Stimulated activated CD8-positive, alpha-beta memory T cell treated with anti-CD3 and anti-CD28 coated beads, Interleukin-15, amount 100 ng/mL, for 4 hours (primary cell): Measurements from ENCODE around the gene UCHL1.
"Not testable (repeated sequence)": the region's sequence is repeated elsewhere in the genome, so short reads cannot be mapped to it uniquely, and the experiment has no call there.

Experiments
- DNase-seq, 2 donors: peaks; one replicate each; pipeline ENCODE4 v3.0.0-alpha.2; 2020; ENCODE audit warnings: low read depth in 2 of 2

Gene UCHL1

DNA sequence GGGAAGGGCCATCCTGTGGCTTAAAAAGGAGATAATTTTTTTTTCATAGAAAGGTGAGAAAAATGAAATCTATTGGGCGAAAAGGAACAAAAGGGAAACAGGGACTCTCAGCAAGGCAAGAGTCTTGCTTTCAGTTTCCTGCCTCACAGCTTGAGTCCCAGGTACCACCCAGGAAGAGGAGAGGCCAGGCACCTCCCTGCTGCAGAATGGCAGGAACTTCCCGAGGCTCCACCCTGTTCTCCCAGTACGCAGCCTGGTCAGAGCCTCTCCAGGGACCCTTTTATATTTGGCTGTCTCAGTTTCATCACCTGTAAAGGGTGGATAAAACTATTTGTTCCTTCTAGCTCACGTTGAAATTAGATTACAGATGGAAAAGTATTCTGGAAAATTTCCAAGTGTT lies 33.8 kb downstream of the UCHL1 start:
- DNase-seq, result no peak

DNA sequence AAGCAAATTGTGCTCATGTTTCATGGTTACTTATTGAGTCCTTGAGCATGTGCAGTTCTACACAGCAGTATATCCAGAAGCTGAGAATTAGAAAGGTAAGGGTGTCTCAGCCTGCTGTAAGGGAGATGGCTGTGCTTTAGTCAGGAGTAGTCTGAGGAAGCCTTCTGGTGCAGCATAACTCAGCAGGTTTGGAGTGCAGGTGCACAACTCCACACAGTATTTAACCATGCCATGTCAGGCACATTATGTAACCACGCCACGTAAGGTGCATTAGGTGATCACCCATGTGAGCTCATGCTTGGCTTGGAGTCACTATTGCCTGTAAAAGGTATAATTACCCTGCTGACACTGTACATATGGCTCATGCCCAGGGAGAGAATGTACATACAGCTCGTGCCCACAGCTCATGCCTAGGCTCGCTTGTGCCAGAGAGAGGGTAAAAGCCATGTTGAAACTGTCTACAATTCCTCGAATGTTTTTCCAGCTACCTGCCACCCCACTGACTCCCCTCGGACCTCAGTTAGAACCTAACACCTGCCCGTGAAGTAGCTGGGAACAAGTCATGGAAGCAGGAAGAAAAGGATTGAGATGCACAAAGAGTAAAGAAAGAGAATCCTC lies 37.8 kb downstream of the UCHL1 start:
- no peak for DNase-seq

DNA sequence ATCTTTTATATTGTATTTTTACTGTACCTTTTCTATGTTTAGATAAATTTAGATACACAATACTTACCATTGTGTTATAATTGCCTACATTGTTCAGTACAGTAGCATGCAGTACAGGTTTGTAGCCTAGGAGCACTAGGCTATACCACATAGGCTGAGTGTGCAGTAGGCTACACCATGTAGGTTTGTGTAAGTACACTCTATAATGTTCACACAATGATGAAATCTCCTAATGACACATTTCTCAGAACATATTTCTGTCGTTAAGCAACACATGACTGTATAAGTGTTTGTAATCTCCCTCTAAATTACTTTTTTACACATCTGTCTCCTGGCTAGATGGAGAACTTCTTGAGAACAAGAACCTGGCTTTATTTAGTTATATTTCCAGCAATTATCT lies 40.3 kb downstream of the UCHL1 start:
- DNase-seq, result no peak

DNA sequence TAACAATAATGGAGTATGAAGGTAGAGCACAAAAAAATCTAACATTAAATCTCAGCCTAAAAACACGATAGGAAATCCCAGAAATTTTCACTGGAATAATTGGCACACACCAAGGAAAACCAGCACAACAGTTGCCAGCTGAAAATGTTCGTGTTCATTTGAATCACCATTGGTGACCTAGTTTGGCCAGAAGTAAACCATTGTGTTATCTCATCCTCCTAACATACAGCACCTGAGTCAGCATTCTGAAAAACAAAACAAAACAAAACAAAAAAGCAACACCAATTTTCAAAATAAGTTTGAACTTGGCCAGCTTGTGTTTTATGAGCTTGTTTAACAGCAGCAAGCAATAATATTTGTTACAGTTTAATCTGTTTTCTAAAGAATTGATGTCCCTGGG lies 41.1 kb downstream of the UCHL1 start:
- DNase-seq, result no peak

DNA sequence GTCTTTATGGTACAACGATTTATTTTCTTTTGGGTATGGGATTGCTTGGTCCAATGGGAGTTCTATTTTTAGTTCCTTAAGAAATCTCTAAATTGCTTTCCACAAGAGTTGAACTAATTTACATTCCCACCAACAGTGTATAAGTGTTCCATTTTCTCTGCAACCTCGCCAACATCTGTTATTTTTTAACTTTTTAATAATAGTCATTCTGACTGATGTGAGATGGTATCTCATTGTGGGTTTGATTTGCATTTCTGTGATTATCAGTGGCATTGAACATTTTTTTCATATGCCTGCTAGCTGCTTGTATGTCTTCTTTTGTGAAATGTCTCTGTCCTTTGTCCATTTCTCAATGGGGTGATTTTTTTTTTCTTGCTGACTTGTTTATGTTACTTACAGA lies 42.8 kb downstream of the UCHL1 start:
- no peak for DNase-seq

DNA sequence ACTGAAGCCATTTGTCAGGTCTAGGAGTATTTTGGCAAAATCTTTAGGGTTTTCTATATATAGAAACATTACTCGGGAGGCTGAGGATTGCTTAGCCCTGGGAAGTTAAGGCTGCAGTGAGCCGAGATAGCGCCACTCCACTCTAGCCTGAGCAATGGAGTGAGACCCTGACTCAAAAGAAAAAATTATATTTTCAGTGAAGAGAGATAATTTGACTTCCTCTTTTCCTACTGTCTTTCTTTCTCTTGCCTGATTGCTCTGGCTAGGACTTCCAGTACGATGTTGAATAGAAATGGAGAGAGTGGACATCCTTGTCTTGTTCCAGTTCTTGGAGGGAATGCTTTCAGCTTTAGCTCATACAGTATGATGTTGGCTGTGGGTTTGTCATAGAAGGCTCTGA lies 44.4 kb downstream of the UCHL1 start:
- no peak for DNase-seq

DNA sequence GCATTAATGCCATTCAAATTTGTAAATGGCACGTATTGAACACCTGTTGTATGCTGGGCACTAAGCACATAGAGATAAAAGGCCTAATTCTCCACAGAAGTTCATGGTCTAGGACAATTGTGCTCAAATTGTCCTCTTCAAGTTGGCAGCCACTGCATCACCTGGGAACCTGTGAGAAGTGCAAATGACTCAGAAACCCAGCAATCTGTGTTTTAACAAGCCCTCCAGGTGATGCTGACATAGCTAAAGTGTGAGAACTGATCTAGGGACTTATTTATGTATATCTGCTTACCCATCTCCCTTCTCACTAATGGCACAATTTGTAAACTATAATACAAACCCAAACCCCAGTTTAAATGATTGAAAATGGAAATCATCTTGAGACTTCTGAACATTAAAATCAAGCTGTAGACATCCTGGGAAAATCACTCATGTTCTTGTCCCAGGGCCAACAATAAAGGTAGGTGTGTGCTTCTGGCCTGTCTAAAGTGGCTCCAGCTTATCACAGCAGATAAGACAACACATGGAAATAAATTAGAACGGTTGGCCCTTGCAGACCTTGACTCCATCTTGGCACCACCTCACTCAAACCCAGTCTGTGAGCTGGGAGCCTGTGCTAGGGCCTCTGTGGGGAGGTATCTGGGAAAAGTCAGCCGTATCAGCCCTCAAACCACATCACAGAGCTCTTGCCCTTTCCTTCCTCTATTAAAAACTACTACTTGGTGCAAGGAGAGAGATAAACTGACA lies 46.8 kb downstream of the UCHL1 start:
- no peak for DNase-seq

DNA sequence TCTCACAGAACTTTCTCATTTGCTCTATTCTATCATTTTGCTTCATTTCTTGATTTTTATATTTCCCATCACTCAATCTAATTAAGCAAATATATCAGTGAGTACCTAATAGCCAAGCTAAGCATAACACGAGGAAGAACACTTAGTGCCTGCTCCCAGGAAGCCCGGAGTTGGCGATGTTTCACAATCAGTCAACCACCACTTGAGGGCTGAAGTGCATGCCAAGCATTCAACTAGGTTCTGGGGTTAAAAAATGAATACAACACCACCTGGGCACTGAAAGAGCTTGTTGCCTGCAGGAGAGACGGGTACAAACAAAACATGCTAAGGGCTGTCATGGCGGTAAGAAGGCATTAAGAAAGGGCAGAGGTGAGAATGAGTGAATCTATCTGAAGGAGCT lies 47.5 kb downstream of the UCHL1 start:
- DNase-seq, result no peak

DNA sequence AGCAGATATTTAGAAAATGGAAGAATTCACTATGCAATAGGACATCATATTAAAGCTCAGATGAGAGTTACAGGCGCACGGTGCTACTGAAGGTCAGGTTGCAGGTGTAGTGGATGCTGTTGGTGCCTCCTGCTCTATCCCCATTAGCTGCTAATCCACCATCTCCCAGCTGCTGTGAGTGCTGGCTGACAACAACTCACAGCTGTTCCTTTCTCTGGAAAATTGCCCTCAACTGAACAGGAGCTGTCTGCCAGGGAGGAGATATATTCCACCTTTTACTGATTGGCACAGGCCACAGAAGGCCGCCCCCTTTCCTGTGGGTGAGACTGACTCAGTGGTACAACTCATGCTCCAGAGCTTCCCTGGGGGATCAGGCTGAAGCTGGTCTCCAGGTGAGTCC lies 48.7 kb downstream of the UCHL1 start:
- DNase-seq, result no peak

DNA sequence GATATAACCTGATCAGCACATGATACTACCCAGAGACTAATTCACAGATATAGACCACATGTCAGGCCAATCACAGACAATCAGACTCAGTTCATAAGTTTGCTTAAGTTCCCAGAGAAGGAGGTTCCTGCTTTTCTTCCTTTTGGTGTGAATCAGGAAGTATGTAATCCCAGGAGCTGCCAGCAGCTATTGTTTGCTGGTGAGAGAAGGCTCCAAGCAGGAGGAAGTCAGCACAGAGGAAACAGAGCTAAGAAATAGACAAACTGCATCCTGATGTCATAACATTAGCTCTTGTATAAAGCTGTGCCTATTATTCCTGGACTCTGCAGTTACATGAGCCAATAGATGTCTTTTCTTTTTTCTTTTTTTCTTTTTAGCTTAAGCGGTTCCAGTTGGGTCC lies 50.9 kb downstream of the UCHL1 start:
- DNase-seq, result no peak

DNA sequence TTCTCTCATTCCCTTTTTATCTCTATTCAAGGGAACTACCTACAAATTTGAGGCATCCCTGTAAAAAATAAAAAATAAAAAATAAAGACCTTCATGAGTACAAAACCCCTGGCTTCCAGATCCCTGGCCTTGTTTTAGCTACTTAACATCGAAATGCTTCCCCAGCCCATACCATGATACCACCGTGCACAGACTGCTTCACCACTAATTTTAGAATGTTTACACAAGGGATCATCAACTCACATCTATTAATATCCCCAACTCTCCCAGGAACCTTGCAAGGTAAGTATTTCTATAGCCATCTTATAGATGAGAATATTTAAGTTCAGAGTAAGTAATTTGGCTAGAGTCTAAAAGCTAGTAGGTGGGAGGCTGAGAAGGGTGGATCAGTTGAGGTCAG lies 51.7 kb downstream of the UCHL1 start:
- no peak for DNase-seq

DNA sequence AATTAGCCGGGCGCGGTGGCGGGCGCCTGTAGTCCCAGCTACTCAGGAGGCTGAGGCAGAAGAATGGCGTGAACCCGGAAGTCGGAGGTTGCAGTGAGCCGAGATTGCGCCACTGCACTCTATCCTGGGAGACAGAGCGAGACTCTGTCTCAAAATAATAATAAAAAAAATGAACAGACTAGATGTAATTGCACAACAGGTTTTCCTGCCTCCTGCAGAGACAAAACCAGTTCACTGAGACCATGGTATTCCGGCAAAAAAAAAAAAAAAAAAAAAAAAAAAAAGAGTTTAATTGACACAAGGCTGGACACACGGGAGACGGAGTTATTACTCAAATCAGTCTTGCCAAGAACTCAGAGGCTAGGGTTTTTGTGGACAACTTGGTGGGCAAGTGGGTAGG lies 58.7 kb downstream of the UCHL1 start:
- DNase-seq, result not testable (repeated sequence)

DNA sequence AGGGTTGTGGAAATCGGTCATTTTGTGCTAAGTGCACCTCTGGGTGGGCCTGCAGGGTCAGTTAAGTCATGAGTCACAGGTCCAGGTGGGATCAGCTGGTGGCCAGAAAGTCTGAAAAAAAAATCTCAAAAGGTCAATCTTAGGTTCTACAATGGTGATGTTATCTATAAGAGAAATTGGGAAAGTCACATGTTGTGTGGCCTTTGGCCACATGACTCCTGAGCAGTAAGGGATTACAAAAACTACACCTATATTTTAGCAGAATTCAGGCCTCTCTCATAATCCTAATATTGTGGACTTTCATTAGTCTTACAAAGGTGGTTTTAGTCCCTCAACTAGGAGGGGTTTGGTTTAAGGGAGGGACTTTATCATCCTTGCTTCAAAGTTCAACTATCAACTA lies 59.1 kb downstream of the UCHL1 start:
- no peak for DNase-seq
